ENCODE results near the gene AP1S2.

AP1S2 gene

DNA sequence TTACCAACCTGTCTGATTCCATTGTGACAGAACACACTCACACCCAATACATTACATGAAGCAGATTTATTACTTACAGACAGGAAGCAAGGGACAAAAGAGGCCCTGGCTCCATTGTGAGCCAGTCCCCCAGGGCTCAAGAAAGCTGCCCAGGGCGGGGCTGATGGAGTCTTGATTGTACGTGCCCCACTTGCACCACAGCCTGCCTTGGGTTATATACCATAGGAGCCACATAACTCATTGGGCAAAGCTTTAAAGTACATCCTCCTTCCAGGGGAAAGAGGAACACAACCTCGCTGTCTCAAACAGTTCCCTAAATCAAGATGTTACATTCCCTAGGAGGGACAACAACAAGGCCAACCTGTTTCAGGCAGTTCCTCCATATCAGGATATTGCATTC is 67.7 kb downstream of the AP1S2 start:
- Histone ChIP-seq H3K4me3 (ENCODE audit: insufficient read depth, low read depth, low read length, poor library complexity, severe bottlenecking) (no peak overlapping the region), H3K4me1 (ENCODE audit: control insufficient read depth, insufficient read depth, low read length, poor library complexity, severe bottlenecking) (peaks cover 4% of the 10 kb centered on the region), H3K27me3 (replicated peaks; ENCODE audit: control insufficient read depth, insufficient read depth, low read length, poor library complexity, severe bottlenecking) (no peaks in the 10 kb centered on the region), H3K27ac (ENCODE audit: insufficient read depth, low read length, poor library complexity, severe bottlenecking) (no peak overlapping the region), H3K36me3 (ENCODE audit: control insufficient read depth, insufficient read depth, low read length) (no peaks in the 10 kb centered on the region), H3K9me3 (ENCODE audit: control insufficient read depth, low read length) (no peaks in the 10 kb centered on the region)
- DNase-seq: no peak

DNA sequence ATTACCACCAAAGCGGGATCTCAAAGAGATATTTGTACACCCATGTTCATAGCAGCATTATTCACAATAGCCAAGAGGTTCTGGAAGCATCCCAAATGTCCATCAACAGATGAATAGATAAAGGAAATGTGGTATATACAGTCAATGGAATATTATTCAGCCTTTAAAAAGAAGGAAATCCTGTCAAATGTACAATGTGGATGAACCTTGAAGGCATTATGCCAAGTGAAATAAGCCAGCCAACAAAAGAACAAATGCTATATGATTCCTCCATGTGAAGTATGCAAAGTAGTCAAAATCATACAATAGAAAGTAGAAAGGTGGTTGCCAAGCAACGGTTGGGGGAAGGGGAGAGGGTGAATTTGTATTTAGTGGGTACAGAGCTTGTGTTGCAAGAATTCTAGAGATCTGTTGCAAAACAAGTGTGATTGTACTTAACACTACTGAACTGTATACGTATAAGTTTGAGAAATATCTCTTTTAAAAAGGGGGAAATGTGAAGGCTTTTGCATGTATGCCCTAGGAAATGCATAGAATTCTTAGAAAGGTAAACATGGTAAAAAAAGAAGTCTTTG is 69.3 kb downstream of the AP1S2 start:
- Histone ChIP-seq H3K36me3 (ENCODE audit: control insufficient read depth, insufficient read depth, low read length) (peaks cover 8% of the 10 kb centered on the region), H3K4me3 (ENCODE audit: insufficient read depth, low read depth, low read length, poor library complexity, severe bottlenecking) (no peak overlapping the region), H3K4me1 (ENCODE audit: control insufficient read depth, insufficient read depth, low read length, poor library complexity, severe bottlenecking) (peaks cover 4% of the 10 kb centered on the region), H3K27me3 (replicated peaks; ENCODE audit: control insufficient read depth, insufficient read depth, low read length, poor library complexity, severe bottlenecking) (no peaks in the 10 kb centered on the region), H3K27ac (ENCODE audit: insufficient read depth, low read length, poor library complexity, severe bottlenecking) (no peak overlapping the region), H3K9me3 (ENCODE audit: control insufficient read depth, low read length) (no peaks in the 10 kb centered on the region)
- DNase-seq: no peak

DNA sequence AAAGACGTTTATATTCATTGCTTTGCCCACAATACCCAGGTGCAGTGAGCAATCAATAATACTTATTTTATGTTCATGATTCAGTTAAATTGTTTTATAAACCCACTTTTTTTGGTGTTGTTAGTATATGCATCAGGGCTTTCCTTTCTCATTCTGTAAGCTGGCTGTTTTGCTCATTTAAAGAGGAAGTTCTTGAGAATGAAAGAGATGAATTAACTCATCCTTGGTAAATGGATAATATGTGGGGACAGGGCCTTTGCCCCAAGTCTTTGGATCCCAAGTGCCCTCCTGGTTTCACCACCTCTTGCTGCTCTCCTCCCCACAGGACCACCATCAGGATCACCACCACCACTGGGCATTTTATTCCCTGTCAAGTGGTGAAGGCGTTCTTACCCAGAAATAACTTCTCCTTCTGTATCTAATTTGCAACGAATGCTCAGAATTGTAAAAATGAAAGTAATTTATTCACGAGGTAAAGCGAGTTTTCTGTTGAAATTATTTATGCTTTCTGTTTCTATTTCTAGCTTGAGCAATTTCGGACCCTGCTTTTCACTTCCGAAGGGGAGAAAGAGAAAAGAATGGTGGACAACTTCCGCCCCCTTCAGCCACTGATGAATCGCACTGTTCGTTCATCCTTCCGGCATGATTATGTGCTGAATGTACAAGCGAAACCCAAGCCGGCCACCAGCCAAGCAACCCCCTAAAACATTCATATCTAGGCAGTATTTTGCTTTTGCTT is 72.5 kb downstream of the AP1S2 start:
- Histone ChIP-seq H3K27me3 (replicated peaks; ENCODE audit: control insufficient read depth, insufficient read depth, low read length, poor library complexity, severe bottlenecking) (no peaks in the 10 kb centered on the region), H3K36me3 (ENCODE audit: control insufficient read depth, insufficient read depth, low read length) (peaks cover 24% of the 10 kb centered on the region), H3K27ac (ENCODE audit: insufficient read depth, low read length, poor library complexity, severe bottlenecking) (peak overlapping the region; percentile 50), H3K9me3 (ENCODE audit: control insufficient read depth, low read length) (no peaks in the 10 kb centered on the region), H3K4me3 (ENCODE audit: insufficient read depth, low read depth, low read length, poor library complexity, severe bottlenecking) (peak overlapping the region; percentile 27), H3K4me1 (ENCODE audit: control insufficient read depth, insufficient read depth, low read length, poor library complexity, severe bottlenecking) (no peaks in the 10 kb centered on the region)
- DNase-seq: peak in 1 of 3 donors; percentile 6

All from effector memory CD4-positive, alpha-beta T cell (primary cell).